Superior temporal gyrus (tissue), 1 donor: Measurements from ENCODE around the gene TRNT1.

ENCODE experiments used
- DNase-seq: peaks from one replicate; pipeline ENCODE4 v3.0.0-alpha.2; 2016; ENCODE audit errors: extremely low spot score

Gene TRNT1

DNA sequence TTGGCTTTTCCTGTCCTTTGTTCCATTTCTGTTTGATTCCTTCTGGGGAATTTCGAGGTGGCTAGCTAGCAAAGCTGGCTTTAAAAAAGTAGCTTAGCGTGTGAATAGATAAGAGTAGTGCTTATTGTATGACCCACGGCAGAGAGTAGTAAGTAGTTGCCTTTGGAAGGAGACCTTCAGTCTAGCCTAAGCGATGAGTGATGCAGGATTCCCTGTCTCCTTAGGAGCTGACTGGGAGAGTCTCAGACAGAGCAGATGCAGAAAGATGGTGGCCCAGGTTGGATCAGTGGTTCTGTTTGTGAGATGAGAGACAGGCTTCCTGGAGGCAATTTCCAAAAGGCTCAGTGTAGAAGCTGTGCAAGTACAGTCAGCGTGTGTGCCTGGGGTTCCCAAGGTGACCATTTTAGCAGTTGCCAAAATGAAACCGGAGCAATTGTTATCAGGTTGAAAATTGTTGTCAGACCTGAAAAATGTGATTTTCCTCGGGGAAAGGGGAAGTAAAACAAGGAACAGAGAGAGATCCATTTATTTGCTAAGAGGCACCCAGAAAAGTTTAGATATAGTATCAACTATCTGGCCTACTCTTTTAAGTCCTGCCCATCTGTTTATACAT is 15.9 kb upstream of the TRNT1 start:
- no peak for DNase-seq

DNA sequence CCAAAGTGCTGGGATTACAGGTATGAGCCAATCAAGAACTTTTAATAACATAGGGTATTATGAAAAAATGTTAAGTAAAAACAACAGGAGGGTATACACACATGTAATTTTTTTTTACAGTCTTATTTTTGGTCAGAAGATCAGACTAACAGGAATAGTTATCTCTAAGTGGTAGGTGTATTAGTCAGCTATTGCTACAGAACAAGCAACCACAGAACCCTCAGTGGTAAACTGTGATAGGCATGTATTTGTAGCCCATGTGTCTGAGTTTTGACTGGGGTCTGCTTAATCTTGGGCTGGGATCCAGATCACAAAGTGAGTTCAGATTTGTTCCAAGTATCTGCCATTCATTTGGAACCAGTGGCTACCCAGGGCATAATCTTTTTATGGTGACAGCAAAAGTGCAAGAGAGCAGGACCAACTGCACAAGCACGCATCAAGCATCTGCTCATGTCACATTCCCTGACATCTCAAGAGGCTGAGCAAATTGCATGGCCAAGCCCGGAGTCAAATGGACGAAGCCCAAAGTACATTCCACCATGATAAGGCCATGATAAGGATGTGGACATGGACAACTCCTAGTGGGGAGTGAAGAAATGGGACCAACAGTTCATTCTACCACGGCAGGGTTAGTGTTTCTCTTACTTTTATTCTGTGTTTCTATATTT is 13.6 kb upstream of the TRNT1 start:
- no peak for DNase-seq

DNA sequence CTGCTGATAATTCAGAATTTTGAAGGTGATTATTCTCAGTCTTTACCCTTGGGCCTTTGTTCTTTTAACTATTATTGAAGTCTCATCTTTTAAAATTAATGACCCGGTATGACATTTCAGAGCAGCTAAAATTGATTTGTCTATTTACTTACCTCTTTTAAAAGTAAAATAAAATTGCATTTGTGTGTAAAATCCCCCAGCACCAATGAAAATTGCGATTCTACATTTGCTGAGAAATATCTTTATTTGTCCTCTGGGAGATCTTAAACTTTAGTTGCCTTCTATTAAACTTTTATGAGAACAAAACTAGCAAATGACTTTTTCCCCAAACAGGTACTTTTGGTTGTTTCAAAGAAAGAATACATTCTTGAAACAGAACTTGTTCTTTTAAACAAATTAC is 9.1 kb upstream of the TRNT1 start:
- DNase-seq = no peak

DNA sequence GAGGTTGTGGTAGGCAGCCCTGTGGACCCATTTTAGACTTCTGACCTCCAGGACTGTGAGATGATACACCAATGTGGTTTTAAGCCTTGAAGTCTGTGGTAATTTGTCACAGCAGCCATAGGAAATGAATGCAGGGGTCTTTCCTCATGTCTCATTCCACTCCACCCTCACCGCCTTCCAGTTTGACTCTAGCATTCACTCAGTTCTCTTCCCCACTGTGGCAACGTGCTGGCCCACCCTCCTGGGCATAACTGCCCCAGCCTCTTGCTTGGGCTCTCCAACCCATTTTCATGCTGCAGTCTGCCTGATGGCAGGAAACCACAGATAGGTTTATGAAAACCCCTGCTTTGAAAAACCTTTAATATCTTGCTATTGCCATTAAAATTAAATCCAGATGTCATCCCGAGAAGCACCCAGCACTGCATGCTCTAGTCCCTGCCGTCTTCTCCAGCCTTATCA is 7.3 kb upstream of the TRNT1 start:
- no peak for DNase-seq

DNA sequence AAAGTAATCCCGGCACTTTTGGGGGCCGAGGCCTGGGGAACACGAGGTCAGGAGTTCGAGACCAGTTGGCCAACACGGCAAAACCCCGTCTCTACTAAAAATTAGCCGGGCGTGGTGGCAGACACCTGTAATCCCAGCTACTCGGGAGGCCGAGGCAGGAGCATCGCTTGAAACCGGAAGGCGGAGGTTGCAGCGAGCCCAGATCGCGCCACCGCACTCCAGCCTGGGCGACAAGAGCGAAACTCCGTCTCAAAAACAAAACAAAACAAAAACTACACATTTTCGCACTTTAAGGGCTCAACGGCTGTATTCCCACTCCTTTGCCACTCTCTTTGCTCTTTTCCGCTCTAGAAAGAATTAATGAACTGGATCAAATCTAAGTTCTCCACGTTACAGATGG is 763 bp upstream of the TRNT1 start:
- DNase-seq = no peak

DNA sequence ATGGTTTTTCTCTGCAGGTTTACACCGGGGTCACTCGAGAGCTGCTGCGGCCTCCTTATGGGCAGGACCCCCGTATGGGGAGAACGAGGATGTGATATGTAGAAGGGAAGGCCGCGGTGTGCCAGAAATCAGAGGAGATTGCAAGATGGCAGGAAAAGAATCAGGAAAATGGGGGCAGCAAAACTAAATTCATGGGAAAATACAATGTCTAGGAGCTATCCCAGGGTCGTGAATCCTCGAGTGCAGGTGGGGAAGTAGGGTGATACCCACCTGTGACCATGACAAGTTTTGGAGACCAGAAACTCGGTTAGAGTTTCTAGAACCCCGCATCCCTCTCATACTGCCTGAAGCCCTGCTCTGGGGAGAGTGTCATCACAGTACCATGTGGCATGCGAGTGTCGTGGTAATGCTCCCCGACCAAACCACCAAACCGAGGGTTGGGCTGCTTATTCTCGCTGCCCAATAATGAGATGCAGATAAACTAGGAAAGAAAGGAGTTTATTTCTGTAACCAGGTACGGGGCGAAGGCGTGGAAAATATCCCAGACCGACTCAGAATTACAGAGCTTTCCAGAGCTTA is 781 bp downstream of the TRNT1 start:
- DNase-seq = no peak

DNA sequence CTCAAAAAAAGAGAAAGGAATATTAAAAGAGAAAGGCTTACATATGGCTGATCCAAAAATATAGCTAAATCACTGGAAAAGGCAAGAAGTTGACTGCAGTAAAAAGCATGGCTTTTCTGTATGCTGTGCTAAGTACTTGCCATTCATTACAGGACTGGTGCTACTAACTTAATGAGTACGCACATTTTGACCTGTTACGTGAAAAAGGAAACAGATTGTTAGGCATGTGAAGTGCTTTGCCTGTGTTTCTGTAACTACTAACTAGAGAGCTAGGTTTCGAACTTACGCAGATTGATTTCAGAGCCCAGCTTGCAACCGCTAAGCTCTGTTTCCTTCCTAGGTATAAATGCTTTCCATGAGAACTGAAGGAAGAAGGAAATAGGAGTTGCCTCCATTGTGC is 2.8 kb downstream of the TRNT1 start:
- no peak for DNase-seq

DNA sequence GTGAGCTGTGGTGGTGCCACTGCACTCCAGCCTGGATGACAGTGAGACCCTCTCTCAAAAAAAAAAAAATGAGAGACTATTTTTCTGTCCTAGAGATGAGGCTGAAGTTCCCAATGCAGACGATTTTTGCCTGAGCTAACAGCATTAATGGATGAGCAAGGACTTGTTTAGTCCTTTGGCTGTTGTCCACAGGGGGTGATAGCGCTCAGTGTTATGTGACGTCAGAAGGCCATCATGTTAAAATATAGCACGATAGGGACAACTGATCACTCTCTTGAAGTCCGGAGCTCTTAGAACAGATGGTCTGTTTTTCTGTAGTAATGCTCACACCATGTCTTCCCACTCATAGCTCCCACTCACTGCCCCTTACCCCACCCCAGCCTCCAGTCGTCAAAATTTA is 6.8 kb downstream of the TRNT1 start:
- no peak for DNase-seq

DNA sequence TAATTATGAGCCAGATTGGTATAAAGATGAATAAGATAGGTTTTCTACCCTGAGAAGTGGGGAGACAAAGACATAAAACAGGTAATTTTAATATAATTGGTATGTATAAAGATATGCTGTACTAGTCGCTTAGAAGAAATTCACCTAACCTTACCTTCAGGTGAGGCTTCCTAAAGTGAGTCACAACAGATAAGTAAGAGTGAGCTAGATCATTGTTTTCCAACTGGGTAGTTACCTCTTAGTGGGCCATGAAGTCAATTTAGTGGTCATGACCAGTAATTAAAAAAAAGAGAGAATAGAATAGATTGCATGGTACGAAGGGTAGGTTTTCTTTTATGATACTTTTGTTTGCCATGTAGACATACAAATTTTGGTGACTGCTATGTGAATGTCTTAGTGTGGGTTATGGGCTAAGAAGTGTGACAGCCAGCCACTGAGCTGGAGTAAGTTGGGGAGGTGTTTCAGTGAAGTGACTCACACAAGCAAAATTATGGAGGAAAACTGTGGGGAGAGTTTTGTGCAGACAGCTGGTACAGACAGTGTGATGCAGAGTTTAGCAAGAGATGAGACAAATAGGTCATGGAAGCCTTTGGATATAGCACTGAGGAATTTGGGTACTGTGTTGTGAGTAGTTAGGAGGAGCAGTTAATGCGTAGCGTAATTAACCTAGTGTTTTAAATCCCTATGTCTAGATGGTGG is 8.2 kb downstream of the TRNT1 start:
- peak; percentile 62 for DNase-seq

DNA sequence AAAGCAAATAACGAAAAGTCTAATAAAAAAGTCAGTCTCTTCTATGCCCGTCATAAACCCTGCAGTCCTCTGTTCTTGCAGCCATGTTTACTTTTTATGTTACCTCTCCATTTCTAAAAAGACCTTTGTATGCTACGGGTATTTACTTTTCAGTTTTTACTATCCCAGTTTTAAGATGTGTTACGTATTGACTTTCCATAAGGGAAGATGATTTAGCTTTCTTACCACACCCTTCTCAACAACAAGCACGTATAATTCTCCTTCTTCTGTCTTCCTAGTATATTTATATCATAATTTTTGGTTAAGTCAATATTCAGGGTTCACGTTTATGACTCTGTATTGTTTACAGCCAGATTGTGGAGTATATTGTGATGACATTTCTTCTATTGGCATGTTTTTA is 10.8 kb downstream of the TRNT1 start:
- DNase-seq = no peak

DNA sequence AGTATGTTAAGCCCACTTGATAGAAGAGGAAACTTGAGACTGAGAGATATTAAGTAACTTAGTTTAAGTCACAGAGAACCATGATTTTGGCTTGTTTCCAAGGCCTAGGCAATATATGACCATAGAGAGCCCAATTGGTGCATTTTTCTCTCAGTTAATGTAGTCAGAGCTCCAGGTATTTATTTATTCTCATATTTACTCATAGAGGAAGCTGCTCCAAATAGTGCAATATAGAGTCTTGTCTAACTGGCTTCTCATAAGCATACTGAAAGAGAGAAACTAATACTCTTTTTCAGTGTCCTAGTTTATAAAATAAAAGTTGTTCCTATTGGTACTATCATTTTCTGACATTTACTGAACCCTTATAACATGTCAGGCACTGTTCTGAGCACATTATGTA is 15.2 kb downstream of the TRNT1 start:
- no peak for DNase-seq

DNA sequence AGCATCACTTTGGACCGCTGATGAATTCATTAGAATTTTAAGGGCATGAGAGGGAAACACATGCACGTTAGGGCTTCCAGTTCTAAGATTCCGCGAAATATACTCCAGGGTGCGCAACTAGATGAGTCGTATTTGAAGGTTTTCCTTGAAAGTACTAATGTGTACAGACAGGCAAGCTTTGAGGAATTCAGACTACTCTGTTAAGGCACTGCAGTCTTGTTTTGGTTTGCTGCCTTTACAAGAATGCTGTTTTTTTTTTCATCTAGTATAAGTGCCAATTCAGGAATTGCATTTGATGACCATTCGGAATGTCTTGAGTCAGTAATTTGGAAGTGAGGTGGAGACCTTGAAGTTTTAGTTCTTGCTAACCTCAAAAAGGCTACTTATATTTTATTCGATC is 19.1 kb downstream of the TRNT1 start:
- no peak for DNase-seq

DNA sequence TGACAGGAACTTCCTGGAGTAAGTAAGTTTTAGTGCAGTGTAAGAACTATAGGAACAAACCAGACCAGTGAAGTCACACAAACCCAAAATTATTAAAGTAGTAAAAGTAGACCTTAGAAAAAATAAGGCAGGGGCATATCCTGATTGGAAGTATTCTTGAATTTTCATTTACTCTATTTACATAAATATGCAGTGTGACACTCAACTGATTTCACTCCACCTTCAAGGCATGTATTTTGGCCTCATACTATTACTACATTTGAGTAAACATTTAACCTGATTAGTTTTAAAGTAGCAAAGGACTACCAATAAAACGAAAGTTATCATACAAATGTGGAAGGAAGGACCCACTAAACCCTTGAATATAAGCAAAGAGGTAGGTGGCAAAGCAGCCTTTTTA is 22.8 kb downstream of the TRNT1 start:
- DNase-seq = no peak

DNA sequence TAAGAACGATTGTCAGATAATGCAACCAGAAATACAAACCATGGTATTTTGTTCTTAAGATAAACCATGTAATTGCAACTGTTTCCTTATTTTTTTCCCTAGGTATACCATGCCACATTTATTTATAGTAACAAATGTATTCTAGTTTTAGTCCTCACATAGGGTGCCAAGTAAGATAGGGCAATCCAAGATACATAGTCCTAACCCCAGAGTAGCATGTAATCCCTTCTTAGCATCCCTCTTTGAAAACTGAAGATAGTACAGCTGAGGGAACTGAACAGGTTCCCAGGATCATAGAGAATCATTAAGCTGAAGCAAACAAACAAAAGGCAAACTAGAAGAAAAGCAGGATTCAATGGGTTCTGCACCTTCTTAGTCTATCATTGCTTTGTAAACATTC is 24.8 kb downstream of the TRNT1 start:
- DNase-seq = no peak

DNA sequence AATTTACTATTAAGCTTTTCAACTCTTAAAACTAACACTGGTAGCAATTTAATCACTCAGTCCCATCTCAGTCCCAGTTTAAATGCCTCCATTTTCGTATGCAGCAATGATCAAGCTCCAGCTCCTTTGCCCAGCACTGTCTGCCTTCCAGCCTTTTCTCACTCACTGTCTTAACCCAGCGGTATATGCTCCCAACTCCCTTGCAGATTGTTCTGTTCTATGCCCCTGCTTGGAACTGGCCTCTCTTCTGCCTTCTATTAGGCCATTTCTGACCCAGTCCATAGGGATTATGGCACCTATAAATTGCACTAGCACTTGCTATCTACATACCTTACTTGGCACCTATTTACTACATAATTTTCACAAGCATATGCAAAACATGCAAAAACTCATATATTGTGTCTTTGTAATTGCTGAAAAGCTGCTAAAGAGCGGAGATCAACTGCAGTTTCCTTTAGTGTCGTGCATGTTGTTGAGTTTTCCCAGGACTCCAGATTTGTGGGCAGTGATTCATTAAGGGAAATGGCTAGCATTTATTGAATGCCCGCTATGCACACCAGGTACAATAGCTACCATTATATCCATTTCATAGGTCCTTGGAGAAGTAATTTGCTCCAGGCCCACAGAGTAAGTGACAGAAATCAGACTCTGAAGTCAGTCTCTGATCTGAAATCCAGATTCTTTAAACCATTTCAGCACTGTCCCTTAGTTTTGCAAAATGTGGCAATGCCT is 28.3 kb downstream of the TRNT1 start:
- DNase-seq = no peak

DNA sequence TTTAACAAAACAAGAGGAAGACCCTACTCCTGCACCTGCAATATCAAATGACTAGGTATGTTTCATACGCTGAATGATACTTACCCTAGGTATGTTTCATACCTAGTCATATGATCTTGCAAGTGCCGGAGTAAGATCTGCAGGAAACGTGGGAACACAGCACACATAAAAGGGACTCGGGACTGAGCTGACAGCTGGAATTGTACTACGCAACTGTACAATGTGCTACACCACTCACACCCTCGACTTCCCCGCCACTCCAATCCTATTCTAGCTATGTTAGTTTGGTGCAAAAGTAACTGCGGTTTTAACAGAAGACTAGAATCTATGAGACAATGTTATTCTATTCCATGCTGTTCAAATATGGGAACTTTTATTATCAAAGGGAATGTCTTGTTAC is 30.7 kb downstream of the TRNT1 start:
- DNase-seq = no peak

DNA sequence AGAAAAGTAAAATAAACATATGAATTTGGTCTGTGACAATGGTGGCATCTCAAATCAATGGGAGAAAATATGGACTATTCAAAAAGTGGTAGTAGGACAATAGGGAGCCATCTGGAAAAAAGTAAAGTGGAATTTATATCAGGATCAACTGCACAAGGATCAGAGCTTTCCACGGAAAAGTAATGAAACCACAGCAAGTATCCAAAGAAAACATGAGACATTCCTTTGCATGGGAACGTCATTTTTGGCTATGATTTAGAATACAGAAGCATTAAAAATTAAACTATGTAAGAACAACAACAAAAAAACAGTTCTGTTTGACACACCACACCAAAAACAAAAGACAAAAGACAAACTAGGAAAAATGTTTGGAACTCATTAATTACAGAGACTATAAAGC is 34.1 kb downstream of the TRNT1 start:
- no peak for DNase-seq

DNA sequence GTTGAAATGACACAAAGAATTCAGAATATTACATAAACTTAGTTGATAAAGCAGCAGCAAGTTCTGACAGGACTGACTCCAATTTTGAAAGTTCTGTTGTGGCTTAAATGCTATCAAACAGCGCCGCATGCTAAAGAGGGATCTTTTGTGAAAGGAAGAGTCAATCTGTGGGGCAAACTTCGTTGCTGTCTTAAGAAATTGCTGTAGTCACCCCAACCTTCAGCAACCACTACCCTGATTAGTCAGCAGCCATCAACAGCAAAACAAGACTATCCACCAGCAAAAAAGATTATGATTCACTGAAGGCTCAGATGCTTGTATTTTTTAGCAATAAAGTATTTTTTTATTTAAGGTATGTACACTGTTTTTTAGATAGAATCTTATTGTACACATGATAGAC is 38.5 kb downstream of the TRNT1 start:
- DNase-seq = no peak

DNA sequence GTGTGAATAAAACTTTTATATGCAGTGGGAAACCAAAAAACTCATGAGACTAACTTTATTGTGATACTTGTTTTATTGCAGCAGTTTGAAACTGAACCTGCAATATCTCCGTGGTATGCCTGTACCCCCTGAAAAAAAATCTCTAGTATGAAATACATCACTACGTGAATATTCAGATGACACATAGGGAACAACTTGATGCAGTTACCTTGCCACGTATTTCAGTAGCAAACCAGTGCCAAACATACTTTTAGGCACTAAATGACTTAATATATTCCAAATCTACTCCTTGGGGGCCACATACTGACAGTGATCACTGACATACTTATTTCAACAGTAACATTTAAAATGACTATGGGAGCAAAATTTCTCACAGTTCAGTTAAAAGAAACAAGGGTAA is 38.9 kb downstream of the TRNT1 start:
- no peak for DNase-seq

DNA sequence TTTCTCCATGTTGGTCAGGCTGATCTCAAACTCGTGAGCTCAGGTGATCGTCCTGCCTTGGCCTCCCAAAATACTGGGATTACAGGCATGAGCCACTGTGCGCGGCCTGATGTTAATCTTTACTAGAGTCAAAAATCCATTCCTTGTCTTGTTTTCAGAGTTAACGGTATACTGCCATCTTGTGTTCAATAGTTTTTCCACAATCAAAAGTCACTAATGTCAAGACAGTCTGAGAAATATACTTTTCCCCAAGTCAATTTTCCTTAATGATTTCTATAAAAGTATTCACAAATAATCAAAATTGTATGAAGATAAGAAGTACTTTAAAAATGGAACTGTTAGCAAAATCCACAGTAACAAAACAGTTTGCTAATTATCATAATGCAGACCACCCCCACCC is 44.3 kb downstream of the TRNT1 start:
- peak; percentile 73 for DNase-seq

DNA sequence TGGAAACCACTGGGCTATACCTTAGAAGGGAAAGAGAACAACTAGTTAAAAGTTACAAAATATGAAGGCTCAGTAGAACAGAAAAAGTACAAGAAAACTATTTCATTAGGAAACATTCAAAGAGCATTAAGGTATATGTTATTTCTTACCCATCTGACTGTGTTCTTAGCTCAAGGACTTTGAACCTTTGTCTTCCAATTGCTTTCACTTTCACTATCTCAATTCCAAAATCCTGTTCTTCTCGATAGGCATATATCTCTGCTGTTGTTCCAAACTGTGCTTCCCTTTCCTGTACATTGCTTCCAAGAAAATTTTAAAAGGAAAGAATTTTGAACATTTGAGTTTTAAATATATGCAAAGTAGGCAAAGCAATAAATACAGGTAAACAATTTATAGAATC is 45.9 kb downstream of the TRNT1 start:
- DNase-seq = no peak

DNA sequence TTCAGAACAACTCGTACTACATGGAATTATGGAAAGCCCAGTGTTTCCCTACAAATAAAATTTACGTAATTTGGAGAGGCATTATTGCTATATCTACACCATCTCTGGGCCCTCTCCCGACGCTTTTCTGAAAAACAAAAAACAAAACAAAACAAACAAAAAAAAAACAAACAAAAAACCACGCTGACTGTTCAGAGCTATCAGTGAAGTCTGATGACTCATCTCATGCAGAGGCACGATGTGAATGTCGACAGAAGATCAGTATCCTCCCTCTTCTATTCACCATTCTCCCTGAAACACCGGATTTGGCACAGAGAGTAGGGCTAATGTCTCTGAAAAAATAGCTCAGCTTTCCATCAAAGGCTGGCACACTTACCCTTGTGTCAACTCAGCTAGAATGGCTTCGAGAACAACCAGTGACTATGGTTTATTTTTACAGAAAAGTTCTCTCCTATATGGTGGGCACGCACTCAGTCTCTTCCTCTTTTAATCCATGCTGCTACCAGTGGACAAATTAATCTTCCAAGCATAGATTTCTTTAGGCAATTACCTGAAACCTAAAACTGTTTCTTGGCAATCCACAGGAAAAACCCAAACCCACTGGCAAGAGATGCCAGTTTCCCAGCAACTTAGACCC is 51.2 kb downstream of the TRNT1 start:
- no peak for DNase-seq
